T-helper 1 cell treated with Interleukin-12 subunit alpha and Interleukin-12 subunit beta and Interleukin-4 antibody, amounts not matched to agents 30 ng/mL and 1 ng/mL, for 36 hours (primary cell): Measurements from ENCODE around the gene GAB3. TPM values are rescaled to one million over a fixed set of nuclear protein-coding genes. Genes with fewer than 3 reads are reported as not detected.

Source experiments
- intact Hi-C: fragments of 100-400 bp; cut with micrococcal nuclease; formaldehyde crosslinking; loops from one replicate; pipeline ENCODE4 v1.15.1; 2024
- total RNA-seq: library from RNA; stranded (reverse); gene quantifications from 2 replicates; pipeline ENCODE4 v1.2.3, GENCODE V29; 2022

Gene GAB3
- total RNA-seq, 1 donor from 2014 or later, result 26.4 TPM

- intact Hi-C loops, result no loop called here
Measured at GRCh38 chrX:154751669-154752271, 893 bp upstream of the GAB3 start.

GRCh38 chrX:154751203-154751668 is 359 bp upstream of the GAB3 start:
- intact Hi-C loops, result no loop called here

GRCh38 chrX:154749856-154750255 is 1.0 kb downstream of the GAB3 start:
- intact Hi-C loops, result no loop called here

- intact Hi-C loops, result loop anchor here (1.0 kb wide), 5 partner anchors 11 to 92 kb away; partner anchors contain the start of gene DKC1
Measured at GRCh38 chrX:154748712-154749339, 2.1 kb downstream of the GAB3 start.

- intact Hi-C loops, result no loop called here
Measured at GRCh38 chrX:154742613-154743012, 8.3 kb downstream of the GAB3 start.

- intact Hi-C loops, result loop anchor here (1.0 to 2.0 kb wide), 2 partner anchors 8 to 15 kb away; no protein-coding TSS in a partner anchor
Measured at GRCh38 chrX:154739952-154740465, 10.9 kb downstream of the GAB3 start.

GRCh38 chrX:154738011-154738738 is 12.7 kb downstream of the GAB3 start:
- intact Hi-C loops, result loop anchor here (1.0 to 2.0 kb wide), 2 partner anchors 10 to 13 kb away; no protein-coding TSS in a partner anchor

- intact Hi-C loops, result no loop called here
Measured at GRCh38 chrX:154737136-154737535, 13.7 kb downstream of the GAB3 start.

- intact Hi-C loops, result loop anchor here (2.0 kb wide), 2 partner anchors 17 to 27 kb away; partner anchors contain the start of gene DKC1
Measured at GRCh38 chrX:154735695-154736393, 15.0 kb downstream of the GAB3 start.

- intact Hi-C loops, result loop anchor here (1.0 to 2.0 kb wide), 3 partner anchors 9 to 29 kb away; partner anchors contain the start of gene DKC1
Measured at GRCh38 chrX:154734061-154734781, 16.7 kb downstream of the GAB3 start.

GRCh38 chrX:154733066-154733425 is 17.8 kb downstream of the GAB3 start:
- intact Hi-C loops, result no loop called here

GRCh38 chrX:154732421-154733065 is 18.3 kb downstream of the GAB3 start:
- intact Hi-C loops, result loop anchor here (1.0 kb wide), 1 partner anchor 8 kb away; no protein-coding TSS in a partner anchor

GRCh38 chrX:154731881-154732280 is 19.0 kb downstream of the GAB3 start:
- intact Hi-C loops, result loop anchor here (1.0 kb wide), 1 partner anchor 8 kb away; no protein-coding TSS in a partner anchor

GRCh38 chrX:154731184-154731583 is 19.7 kb downstream of the GAB3 start:
- intact Hi-C loops, result no loop called here

- intact Hi-C loops, result no loop called here
Measured at GRCh38 chrX:154730253-154730891, 20.5 kb downstream of the GAB3 start.

GRCh38 chrX:154729439-154729838 is 21.4 kb downstream of the GAB3 start:
- intact Hi-C loops, result no loop called here

GRCh38 chrX:154728431-154729190 is 22.3 kb downstream of the GAB3 start:
- intact Hi-C loops, result no loop called here

GRCh38 chrX:154727871-154728270 is 23.0 kb downstream of the GAB3 start:
- intact Hi-C loops, result loop anchor here (1.0 kb wide), 1 partner anchor 9 kb away; no protein-coding TSS in a partner anchor
